Measurements from ENCODE around the gene AGER.

Gene AGER

GRCh38 chr6:32167761-32168262, 16.2 kb downstream of the AGER start:
- no peak for DNase-seq

DNA sequence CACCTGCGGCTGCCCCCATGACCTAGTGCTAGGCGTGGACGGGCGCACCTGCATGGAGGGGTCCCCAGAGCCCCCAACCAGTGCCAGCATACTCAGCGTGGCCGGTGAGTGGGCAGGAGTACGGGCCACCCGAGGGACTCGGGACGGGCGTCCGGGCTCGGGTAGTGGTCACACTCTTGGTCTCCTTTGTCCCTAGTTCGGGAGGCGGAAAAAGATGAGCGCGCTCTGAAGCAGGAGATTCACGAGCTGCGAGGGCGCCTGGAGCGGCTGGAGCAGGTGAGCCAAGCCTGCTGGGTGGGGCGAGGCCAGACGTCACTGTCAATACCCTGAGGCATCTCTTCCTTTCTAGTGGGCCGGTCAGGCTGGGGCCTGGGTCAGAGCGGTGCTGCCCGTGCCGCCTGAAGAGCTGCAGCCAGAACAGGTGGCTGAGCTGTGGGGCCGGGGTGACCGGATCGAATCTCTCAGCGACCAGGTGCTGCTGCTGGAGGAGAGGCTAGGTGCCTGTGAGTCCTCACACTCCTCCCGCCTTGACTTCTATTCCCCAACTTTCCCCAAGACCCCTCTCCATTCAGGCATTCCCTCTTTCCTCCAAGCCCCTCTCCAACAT, 16.8 kb downstream of the AGER start:
- DNase-seq, result no peak

DNA sequence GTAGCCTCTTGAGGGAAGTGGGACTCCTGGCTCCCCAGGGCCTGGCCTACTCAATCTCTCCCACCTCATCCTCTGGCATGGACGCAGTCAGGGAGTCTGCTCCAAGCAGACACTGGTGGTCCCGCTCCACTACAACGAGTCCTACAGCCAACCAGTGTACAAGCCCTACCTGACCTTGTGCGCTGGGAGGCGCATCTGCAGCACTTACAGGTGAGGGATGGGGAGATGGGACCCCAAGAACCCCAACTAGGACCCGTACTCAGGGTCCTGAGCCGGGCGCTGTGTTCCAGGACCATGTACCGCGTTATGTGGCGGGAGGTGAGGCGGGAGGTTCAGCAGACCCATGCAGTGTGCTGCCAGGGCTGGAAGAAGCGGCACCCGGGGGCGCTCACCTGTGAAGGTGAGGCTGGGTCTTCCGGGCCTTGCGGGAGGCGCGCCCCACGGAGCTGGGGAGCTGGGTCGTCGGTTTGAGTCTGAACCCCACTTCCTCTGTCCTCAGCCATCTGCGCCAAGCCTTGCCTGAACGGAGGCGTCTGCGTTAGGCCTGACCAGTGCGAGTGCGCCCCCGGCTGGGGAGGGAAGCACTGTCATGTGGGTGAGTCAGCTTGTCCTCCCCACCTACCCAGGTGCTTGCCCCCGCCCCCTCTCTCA, 17.5 kb downstream of the AGER start:
- DNase-seq, result no peak

DNA sequence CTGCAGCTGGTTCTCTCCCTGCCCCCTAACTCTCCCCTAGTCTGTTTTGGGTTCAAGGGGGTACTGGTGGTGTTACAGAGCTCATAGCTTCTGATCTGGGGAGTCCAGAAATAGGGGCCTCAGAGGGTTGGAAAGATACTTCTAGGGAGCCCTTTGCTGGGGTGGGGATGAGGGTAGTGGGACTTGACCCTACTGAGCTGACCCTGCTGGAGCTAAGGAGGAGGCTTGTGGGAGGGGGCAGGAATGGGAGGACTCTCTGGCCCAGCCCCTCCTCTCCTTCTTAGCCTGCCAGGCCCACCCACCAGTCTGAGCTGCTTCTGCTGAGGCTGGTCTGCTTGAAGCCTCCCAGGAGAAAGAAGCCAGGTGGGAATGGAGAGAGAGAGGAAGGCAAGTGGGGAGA, 19.8 kb downstream of the AGER start, which contains the start of gene EGFL8:
Gene EGFL8 (plus strand): TSS at position 301 of the 400 bp plus-strand sequence. CDS start 1,571 bp downstream, outside the sequence.
- no peak for DNase-seq

GRCh38 chr6:32163559-32164258, 20.3 kb downstream of the AGER start:
- DNase-seq, result no peak

DNA sequence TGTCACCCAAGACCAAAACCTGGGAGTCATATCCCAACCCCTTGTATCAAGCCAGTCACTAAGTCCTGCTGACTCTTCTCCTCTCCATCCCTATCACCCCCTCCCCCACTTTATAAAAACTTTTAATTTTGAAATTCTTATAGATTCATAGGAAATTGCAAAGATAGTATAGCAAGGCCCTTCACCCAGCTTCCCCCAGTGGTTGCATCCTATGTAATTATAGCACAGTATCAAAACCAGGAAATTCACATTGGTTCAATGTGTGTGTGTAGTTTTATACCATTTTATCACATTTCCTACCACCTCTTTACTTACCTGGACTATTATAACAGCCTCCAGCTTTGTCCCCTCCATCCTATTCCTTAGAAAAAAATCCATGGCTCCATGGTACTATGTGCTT, 26.0 kb downstream of the AGER start:
- DNase-seq, result no peak

GRCh38 chr6:32156891-32157290, 27.2 kb downstream of the AGER start:
- no peak for DNase-seq

DNA sequence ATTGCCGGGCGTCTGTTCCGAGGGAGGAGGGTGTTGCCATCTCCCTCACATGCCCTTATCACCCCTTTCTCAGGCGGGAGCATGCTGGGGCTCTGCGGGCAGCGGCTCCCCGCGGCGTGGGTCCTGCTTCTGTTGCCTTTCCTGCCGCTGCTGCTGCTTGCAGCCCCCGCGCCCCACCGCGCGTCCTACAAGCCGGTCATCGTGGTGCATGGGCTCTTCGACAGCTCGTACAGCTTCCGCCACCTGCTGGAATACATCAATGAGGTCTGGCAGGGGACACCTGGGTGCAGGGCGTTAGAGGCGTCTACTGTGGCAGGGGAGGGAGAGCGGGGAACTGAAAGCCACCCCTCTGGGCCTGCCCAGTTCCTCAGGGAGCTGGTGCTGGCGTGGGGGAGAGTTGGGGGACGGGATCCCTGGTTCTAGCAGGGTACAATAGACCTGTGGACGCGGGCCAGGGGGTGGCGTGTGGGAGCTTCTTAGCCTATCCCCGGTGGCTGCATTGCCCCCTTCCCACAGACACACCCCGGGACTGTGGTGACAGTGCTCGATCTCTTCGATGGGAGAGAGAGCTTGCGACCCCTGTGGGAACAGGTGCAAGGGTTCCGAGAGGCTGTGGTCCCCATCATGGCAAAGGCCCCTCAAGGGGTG, 29.4 kb downstream of the AGER start:
- peak; percentile 83 for DNase-seq

GRCh38 chr6:32153564-32154513, 30.2 kb downstream of the AGER start, which contains the start of gene PPT2:
TSS of gene PPT2 (plus strand) at chr6:32154141. CDS start at chr6:32154595, 454 bp downstream.
- peak; percentile 93 for DNase-seq

GRCh38 chr6:32152769-32153563, 31.1 kb downstream of the AGER start:
- no peak for DNase-seq

GRCh38 chr6:32151863-32152768, 31.9 kb downstream of the AGER start, which contains the start of gene PRRT1:
TSS of gene PRRT1 (minus strand) at chr6:32151939. CDS start at chr6:32151827, 112 bp downstream.
- DNase-seq, result peak; percentile 61

- no peak for DNase-seq
Observed at GRCh38 chr6:32151181-32151862, 32.7 kb downstream of the AGER start.

- DNase-seq, result no peak
Observed at GRCh38 chr6:32149932-32150870, 33.9 kb downstream of the AGER start.

DNA sequence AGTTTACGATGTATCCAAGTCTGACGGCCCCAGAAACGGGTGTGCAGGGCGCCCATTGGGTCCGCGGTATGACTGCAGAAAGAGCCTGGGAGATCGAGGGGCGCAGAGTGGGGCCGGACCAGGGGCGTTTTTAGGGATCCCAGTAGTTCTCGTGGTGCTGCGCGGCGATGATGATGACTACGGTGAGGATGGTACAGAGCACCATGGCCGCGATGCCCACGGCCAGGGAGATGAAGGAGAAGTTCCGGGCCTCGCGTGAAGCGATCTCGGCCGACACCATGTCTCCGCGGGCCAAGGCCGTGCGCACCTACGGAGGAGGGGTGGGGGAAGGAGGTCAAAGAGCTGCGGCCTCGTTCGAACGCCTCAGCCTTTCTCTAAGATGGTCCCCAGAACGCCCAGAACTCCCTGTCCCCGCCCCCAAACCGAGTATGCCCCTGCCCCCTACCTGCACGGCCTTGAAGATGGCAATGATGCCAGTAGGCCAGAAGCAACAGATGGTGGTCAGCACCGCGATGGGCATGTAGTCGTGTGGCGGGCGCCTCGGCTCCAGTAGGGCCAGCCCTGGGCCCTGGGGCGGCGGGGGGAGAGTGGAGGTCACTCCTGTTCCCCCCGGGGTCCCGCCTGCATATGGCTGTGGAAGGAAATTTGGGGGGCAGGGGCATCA, 34.8 kb downstream of the AGER start:
- DNase-seq, result no peak

GRCh38 chr6:32148289-32149091, 35.6 kb downstream of the AGER start:
- DNase-seq, result peak; percentile 89

DNA sequence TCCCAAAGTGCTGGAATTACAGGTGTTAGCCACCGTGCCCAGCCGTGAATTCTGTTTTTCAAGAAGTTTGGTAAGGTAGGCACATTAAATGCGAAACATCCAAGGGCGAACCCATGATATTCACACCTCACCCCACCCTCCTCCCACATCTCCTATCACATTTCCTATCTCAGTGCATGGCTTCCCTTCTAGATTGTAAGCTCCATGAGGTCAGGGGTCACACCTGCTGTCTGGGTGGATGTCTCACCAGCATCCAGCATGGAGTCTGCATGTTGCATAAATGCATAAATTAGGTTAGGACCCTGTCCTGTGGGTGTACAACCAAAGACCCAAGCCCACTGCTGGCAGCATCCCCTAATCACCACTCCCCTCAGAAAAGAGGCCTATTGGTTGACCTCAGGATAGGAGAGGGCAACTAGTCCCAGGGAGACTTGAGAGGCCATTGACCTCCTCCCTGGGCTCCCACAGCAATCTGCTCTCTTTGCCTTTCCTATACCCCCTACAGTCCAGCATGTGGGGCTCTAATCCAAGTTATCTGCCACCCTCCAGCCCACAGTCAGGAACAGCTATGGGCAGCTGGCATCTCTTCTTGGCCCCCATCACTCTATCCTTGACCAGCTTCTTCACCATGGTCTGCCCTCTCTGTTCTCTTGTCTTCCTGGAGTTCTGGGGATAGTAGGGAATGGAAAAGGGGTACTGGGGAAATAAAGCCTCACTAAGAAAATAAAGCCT, 36.5 kb downstream of the AGER start:
- DNase-seq, result no peak
